GM13977 (cell line): Measurements from ENCODE around the gene MXRA5.

Experiments used
- DNase-seq: peaks from one replicate; pipeline ENCODE4 v3.0.0; 2012; ENCODE audit warnings: low spot score
- in situ Hi-C: fragments of 300-500 bp; cut with MboI; formaldehyde crosslinking; loops from one replicate; pipeline ENCODE4 v1.12.0; 2022; ENCODE audit warnings: low sequenced_read_pairs, low pct_unique_long_range_greater_than_20kb, mixed read lengths, inconsistent platforms; ENCODE audit not compliant: unreplicated experiment
- TF ChIP-seq, protein P1 (sequence below): IDR thresholded peaks from 2 replicates; pipeline ENCODE4 v1.5.1; 2012; ENCODE audit warnings: mild to moderate bottlenecking, control low read depth; ENCODE audit not compliant: insufficient read depth; ENCODE audit errors: extremely low read depth, missing control alignments

MXRA5 gene

GRCh38 chrX:3320471-3321046 is 25.9 kb downstream of the MXRA5 start:
- DNase-seq, result no peak
- TF ChIP-seq, protein P1, sequence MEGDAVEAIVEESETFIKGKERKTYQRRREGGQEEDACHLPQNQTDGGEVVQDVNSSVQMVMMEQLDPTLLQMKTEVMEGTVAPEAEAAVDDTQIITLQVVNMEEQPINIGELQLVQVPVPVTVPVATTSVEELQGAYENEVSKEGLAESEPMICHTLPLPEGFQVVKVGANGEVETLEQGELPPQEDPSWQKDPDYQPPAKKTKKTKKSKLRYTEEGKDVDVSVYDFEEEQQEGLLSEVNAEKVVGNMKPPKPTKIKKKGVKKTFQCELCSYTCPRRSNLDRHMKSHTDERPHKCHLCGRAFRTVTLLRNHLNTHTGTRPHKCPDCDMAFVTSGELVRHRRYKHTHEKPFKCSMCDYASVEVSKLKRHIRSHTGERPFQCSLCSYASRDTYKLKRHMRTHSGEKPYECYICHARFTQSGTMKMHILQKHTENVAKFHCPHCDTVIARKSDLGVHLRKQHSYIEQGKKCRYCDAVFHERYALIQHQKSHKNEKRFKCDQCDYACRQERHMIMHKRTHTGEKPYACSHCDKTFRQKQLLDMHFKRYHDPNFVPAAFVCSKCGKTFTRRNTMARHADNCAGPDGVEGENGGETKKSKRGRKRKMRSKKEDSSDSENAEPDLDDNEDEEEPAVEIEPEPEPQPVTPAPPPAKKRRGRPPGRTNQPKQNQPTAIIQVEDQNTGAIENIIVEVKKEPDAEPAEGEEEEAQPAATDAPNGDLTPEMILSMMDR, result no peak
- in situ Hi-C loops, result no loop called here

DNA sequence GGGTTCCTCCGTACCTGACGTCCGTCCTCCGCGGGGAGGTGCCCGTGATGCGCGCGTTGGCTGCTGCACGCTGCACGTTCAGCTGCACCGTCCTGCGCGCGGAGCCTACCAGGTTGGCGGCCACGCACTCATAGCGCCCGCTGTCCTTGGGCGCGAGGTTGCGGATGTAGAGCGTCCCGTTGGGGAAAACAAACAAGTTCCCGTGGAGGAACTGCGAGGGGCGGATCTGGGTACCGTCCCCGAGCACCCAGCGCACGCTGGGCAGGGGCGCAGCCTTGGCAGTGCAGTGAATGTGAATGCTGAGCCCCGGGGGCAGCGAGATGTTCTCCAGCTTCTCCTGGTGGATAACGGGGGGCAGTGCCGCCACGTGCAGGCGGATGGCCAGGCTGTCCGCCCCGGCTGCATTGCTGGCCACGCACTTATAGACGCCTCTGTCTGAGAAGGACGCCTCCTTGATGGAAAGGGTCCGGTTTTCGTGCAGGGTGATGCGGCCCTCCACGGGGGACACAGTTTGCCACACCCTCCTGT is 29.2 kb downstream of the MXRA5 start:
- no peak for DNase-seq
- TF ChIP-seq, protein P1, result no peak
- in situ Hi-C loops, result no loop called here

DNA sequence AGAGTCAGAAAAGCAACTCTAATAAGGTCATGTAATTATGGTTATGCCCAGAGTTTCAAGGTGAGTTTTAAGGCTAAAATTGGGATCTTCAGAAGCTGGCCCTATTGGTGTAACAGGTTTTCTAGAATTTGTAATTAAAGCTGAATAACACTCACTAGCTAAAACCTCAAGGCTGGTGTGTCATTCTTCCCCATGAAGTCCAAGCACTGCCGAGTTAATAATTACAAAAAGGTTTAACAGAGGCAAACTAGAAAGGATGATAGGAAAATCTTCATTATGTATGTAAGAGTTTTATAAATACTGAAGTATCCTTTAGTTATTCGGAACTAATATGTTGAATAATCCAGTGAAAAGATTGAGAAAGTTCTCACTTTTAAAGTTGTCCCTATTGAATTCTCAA is 34.3 kb downstream of the MXRA5 start:
- TF ChIP-seq, protein P1, result no peak
- in situ Hi-C loops, result no loop called here

DNA sequence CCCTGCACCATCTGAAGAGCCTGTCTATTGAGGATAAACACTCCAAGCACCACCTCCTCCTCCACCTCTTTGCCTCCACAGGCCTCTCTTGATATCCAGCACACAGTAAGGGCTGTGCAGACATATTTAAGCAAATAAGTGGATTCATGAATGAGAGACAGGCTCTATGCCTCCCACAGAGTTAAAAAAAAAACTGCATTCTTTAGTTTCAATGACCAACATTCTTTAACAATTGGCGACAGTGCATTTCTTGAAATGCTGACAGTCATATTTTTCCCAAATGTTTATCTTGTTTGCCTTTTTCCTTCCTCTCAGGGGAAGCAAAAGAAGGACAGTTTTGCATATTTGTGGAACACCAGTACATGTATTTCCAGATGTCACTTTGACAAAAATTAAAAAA is 38.6 kb downstream of the MXRA5 start:
- DNase-seq, result no peak
- TF ChIP-seq, protein P1, result no peak
- in situ Hi-C loops, result no loop called here

More for the DNA sequence above, 34.3 kb downstream of the MXRA5 start:
- no peak for DNase-seq

DNA sequence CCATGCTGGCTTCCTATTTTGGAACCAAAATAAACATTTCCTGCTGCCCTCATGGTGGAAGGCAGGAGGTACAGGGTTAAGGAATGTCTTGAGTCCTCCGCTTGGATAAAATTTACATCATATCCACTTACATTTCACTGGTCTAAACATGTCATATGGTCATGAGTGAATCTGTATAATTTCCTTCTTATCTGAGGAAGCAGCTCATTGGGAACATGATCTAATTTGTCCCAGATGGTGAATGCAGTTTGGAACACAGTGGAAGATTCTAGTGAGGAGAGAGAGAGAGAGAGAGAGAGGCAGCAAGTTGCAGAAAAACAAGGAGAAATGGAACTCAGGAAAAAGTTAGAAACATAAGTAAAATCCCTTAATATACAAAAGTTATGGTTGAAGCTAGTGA is 46.8 kb downstream of the MXRA5 start:
- no peak for DNase-seq
- TF ChIP-seq, protein P1, result no peak
- in situ Hi-C loops, result no loop called here

- TF ChIP-seq, protein P1, result no peak
- no peak for DNase-seq
- in situ Hi-C loops, result no loop called here
Observed at GRCh38 chrX:3295731-3296130, 50.7 kb downstream of the MXRA5 start.
